ENCODE measurements around the gene GPR139.

Gene GPR139

DNA sequence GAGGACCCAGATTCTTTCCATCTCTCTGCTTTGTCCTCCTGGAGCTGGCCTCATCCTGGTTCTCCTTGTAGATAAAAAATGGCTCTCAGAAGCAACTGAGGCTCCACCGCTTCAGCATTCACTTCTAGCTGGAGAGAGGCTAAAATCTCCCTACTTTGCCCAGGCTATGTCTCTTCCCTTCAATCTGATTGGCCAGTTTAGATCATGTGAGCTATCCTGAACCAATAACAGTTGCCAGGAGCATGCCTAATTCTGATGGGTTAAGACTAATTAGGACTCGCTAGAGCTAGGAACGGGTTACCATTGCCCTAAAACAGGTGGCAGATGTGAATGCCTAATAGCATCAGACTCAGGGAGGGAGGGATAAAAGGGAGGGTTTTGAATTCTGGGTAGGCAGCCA lies 89.6 kb downstream of the GPR139 start:
- no peak for DNase-seq

Measured in anterior cingulate cortex (tissue), 58 donors.